Body of pancreas (tissue), 4 donors: Measurements from ENCODE around the gene TTC31.

Source experiments
- CTCF ChIP-seq, 7 experiments: fragments of 450-650 bp in 4 of 7; fragments of 200-600 bp in 3 of 7; sonication (generic) in 3 of 7; IDR thresholded peaks; one replicate each; pipeline ENCODE4 v1.5.1; 2016 to 2019; ENCODE audit warnings: antibody characterized with exemption in 7 of 7
- POLR2A ChIP-seq, 3 donors: fragments of 450-650 bp; IDR thresholded peaks; one replicate each; pipeline ENCODE4 v1.6.1; 2016; ENCODE audit warnings: antibody characterized with exemption in 3 of 3, mild to moderate bottlenecking in 2 of 3

- TF ChIP-seq CTCF (IDR thresholded peaks at IDR 0.05) (peak in 1 of 7 experiments; percentile 4), POLR2A (IDR thresholded peaks at IDR 0.05) (no peak)
Observed at GRCh38 chr2:74461187-74462053, 21.5 kb upstream of the TTC31 start.
